HG03103 (cell line): ENCODE data around the gene SMPD3.
"Not testable (repeated sequence)": the region's sequence is repeated elsewhere in the genome, so short reads cannot be mapped to it uniquely, and the experiment has no call there.

Source experiments
- ATAC-seq: cut with Tn5 transposase; IDR thresholded peaks from one replicate; pipeline ENCODE4 v1.9.1; 2021; ENCODE audit warnings: low read depth; ENCODE audit not compliant: unreplicated experiment

The SMPD3 gene

GRCh38 chr16:68448360-68448970, at the start of gene SMPD3:
Gene SMPD3 (minus strand): TSS chr16:68448508. CDS start chr16:68372181, 76,327 bp downstream.
- peak; percentile 90 for ATAC-seq

GRCh38 chr16:68496689-68497088, 48.4 kb upstream of the SMPD3 start:
- no peak for ATAC-seq

GRCh38 chr16:68494261-68494660, 46.0 kb upstream of the SMPD3 start:
- not testable (repeated sequence) for ATAC-seq

GRCh38 chr16:68493412-68494070, 45.2 kb upstream of the SMPD3 start:
- no peak for ATAC-seq

- no peak for ATAC-seq
These were observed 44.5 kb upstream of the SMPD3 start for GRCh38 chr16:68492543-68493411.

GRCh38 chr16:68492151-68492542, 43.8 kb upstream of the SMPD3 start:
- ATAC-seq = no peak

GRCh38 chr16:68491576-68491950, 43.3 kb upstream of the SMPD3 start:
- ATAC-seq = no peak

- ATAC-seq = no peak
These were observed 42.7 kb upstream of the SMPD3 start for GRCh38 chr16:68490829-68491575.

GRCh38 chr16:68490358-68490757, 42.0 kb upstream of the SMPD3 start:
- no peak for ATAC-seq

GRCh38 chr16:68488554-68488953, 40.2 kb upstream of the SMPD3 start:
- ATAC-seq = no peak

- no peak for ATAC-seq
These were observed 39.4 kb upstream of the SMPD3 start for GRCh38 chr16:68487669-68488068.

- ATAC-seq = no peak
These were observed 38.9 kb upstream of the SMPD3 start for GRCh38 chr16:68487203-68487514.

- no peak for ATAC-seq
These were observed 38.3 kb upstream of the SMPD3 start for GRCh38 chr16:68486502-68487202.

GRCh38 chr16:68481636-68482035, 33.3 kb upstream of the SMPD3 start:
- no peak for ATAC-seq

GRCh38 chr16:68480084-68480995, 32.0 kb upstream of the SMPD3 start:
- ATAC-seq = no peak

- ATAC-seq = no peak
These were observed 31.0 kb upstream of the SMPD3 start for GRCh38 chr16:68479271-68479670.

- no peak for ATAC-seq
These were observed 30.4 kb upstream of the SMPD3 start for GRCh38 chr16:68478526-68479250.

GRCh38 chr16:68475071-68475470, 26.8 kb upstream of the SMPD3 start:
- ATAC-seq = no peak
